ENCODE measurements around the gene FGGY.
"Not testable (repeated sequence)": the region's sequence is repeated elsewhere in the genome, so short reads cannot be mapped to it uniquely, and the experiment has no call there.

Gene FGGY

DNA sequence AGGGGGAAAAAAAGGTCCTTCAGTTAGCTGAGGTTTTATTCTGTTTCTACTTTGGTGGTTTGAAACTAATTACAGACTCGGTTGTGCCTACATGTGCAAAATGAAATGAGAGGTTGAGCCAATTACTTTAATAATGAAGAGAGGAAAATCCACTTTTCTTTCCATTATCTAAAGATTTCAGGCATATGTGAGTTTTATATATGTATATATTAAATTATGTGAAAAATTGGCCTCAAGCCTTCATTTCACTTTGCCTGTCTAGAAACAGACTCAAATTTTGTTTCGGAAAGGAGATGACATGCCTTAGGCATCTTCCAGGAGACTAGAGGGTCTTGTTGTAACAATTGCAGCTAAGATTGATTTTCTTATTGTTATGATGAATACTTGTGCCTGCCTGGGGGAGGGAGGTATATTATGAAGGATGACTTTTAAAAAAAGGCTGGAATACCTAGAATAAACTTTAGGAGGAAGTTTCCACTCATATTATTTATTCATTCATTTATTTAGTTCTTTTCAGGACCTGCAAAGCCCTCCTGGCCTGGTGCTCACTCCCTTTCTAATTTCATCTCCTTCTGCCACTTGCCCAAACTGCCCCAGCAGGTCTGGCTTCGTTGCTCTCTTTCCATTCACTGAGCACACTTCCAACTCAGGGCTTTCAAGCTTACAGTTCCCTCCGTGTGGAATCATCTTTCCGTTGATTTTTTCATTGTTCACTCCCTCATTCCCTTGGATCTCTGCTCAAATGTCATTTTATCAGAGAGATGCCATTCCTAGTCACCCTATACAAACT is 423.6 kb downstream of the FGGY start:
- no peak for DNase-seq

DNA sequence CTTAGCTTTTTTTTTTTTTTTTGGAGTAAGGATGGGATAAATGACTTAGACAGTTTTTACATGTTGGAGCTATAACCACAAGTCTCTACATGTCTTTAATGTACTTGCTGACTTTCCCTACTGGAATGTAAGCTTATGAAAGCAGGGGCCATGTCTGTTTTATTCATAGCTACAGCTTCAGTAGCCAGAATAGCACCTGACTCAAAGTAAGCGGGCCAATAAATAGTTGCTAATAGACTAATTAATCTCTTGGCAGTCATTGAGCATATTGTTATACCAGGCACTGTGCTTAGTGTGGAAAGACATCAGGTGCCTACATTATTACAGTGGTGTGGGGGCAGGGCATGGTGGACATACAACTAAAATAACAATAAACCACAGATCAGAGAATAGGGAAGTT is 433.4 kb downstream of the FGGY start:
- no peak for DNase-seq

DNA sequence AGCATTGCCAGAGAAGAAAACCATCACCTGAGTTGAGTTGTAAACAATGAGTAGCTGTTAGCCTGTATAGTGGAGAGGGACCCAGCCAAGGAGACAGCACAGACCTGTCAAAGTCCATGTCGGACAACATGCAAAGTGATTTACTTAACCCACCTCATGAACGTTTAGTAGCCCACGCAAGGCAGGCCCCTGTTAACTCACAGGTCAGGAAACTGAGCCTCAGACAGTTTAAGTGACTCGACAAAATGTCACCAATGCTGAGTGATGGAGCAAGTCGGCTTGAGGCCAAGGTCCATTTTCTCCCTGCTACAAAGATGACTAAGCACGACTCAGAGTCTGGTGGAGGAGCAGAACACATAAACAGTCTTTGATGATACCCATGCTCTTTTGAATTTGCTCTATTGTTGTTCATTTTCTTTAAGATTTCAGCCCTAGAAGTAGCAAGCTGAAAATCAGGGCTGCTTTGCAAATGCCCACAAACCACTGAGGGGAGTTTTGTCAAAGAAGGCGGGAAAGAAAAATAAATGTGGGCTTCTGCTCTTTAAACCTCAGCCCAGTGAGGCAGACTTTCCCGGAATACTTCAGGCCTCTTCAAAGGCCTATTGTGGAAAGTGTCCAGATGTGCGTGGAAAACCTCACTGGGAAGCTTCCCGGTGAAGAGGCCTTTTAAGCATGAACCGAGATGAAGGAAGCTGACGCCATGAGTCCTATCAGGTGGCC is 434.0 kb downstream of the FGGY start:
- peak; percentile 8 for DNase-seq

DNA sequence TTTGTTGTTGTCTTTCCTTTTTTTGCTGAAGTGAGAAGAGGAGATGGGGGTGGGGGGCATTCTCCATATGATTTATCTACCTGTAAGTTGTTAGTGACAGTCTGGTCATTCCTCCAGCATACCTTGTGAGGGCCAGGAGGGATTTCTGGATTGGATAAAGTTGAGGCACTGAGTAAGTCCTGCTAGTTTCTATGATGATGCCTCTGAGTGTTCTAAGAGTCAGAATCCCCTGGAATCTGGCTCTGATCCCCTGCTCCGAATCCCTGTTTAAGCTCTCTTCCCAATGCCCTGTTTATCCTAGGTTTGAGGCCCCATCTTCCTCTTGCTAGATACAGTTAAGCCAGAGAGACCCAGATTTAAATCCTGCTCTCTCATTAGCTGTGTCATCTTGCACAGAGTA is 434.7 kb downstream of the FGGY start:
- DNase-seq = no peak

DNA sequence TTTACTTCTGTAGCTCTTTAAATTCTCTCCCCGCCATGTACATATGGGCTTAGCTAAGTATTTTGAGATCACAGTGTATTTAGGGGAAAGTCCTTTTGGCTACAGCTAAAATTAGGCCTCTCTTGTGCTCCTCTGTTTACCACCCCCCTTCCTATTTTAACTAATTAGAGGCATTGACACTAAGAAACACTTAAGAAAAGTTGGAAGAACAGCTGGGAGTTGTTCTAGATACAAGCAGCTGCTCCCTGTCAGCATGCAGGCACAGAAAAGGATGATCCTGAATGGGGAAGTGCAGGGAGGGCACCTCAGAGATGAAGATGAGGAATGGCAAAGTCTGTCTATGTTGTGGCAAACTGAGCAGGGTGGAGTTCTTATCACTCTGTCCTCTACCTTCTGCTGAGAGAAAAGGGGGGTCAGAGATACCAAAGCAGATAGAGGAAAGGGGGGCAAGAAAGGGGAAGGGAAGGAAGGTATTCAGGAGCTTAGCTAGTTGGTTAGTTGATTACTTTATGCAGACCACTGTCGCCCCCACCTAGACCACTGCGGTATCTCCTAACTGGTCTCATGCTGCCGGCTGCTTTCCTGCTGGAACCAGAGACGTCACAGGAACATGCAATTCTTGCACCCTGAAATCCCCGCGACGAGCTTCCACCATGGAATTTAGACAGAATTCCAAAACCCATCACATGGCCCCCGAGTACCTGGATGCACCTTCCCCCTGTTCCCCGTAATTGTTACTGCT is 435.5 kb downstream of the FGGY start:
- no peak for DNase-seq

DNA sequence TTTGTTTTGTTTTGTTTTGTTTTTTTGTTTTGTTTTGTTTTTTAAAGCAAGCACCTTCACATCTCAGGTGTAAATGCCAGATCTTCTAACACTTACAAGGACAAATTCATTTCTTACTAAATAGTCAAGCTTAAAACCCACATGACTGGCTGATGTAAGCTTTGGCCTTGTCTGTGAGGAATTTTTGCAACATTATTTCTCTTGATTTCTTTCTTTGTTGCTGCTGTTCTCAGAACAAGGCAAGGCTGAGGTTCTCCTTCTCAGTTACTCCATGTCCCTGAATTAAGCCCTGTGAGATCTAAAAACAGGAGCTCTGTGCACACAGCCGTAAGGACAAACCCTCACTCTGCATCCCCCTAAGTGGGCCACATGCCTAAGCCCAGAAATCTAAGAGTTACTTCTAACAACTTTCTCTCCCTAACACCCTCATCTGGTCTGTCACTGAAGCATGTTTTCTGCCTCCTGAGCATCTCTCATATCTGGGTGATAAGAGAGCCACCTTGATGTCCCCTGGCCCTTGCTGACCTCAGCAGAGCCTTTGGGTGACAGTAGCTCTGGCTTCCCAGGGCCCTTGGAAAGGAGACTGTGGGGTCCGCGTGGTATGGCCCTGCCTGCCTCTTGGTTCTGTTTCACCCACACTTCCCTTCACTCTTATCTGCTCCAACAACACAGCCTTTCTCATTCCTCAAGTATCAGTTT is 436.7 kb downstream of the FGGY start:
- no peak for DNase-seq

DNA sequence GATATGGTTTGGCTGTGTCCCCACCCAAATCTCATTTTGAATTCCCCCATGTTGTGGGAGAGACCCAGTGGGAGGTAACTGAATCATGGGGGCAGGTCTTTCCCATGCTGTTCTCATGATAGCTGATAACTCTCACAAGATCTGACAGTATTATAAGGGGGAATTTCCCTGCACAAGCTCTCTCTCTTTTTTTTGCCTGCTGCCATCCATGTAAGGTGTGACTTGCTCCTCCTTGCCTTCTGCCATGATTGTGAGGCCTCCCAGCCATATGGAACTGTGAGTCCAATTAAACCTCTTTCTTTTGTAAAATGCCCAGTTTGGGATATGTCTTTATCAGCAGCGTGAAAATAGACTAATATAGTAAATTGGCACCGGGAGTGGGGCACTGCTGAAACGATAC is 439.0 kb downstream of the FGGY start:
- DNase-seq = not testable (repeated sequence)

DNA sequence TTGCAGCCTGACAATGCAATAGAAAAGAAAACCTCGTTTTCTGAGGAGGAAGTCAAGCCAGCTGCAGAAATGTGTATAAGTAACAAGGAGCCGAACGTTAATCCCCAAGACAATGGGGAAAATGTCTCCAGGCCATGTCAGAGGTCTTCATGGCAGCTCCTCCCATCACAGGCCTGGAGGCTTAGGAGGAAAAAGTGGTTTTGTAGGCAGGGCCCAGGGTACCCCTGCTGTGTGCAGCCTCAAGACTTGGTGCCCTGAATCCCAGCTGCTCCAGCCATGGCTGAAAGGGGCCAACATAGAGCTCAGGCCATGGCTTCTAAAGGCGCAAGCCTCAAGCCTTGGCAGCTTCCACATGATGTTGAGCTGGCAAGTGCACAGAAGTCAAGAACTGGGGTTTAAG is 439.9 kb downstream of the FGGY start:
- no peak for DNase-seq

DNA sequence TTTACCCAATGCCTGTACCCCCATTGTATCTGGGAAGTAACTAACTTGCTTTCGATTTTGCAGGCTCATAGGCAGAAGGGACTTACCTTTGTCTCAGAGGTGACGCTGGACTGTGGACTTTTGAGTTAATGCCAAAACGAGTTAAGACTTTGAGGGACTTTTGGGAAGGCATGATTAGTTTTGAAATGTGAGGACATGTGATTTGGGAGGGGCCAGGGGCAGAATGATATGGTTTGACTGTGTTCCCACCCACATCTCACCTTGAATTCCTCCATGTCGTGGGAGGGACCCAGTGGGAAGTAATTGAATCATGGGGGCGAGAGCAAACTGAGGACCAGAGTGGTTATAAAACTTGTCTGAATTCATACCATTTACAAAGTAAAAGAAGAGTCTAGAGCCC is 440.7 kb downstream of the FGGY start:
- DNase-seq = no peak

DNA sequence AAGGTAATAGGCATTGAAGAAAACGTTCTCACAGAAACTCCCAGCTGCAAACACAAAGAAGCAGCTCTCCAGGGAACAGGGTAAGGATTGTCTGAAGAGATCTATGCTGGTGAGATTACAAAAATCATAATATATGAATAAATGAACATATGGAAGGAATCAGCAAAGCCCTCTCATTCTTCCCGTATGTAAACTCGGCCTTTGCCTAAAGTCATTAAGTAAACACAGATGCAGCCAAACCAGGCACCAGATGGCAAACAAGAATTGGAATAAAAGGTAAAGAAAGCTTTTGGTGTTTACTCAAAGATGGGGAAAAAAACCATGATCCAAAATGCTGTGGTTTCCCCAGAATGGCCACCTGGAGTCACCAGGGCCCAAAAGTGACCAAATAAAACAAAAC is 441.3 kb downstream of the FGGY start:
- no peak for DNase-seq

DNA sequence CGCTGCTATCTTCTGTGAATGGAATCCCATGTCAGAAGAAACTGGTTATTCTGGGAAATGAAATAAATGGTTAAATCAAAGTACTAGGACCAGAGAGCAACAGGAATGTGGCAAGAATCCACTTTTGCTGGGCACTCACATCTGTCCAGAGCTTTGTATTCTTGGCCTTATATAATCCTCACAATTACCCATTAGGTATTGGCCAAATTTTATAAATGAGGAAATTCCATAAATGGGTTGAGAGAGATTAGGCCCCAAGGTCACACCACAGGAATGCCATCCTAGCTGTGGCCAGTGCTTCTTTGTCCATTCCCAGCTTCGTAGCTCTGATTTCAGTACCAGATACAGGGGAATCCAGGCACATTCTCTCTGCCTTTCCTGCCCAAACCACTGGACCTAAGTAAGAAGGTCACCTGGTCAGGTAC is 441.7 kb downstream of the FGGY start:
- DNase-seq = no peak

DNA sequence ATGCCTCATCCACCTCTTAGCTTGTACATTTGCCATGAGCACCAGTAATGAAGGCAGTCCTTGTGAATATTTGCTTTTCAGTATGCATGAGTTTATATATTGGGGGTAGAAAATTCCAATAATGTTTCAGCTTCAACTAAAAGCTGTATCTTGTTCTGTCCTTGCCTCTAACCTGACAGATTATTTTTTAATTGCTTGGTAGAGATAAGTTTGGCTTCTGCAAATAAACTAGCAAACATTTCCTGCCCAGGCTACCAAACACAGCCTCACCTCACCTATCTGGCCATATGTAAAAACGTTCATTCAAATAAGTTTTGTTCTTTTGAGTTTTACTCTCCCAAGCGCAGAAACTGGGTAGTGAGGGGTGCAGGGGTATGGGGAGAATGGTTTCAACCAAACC is 442.2 kb downstream of the FGGY start:
- DNase-seq = no peak

DNA sequence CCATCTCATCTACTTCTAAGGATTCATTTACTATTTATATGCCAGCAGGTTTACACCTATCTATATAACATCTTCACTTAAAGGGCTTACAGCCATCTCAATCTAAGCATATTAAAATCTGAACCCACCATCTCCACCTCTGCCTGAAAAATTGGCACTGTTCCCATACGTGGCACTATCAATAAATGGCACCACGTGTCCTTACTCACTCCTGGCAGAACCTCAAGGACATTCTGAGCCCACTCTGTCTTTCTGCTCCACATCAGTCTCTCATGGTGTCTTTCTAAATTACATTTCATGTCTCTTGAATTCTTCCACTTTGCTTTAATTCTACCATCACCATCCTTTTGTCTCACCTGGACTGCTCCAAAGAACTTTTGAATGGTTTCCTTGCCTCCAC is 445.6 kb downstream of the FGGY start:
- no peak for DNase-seq

DNA sequence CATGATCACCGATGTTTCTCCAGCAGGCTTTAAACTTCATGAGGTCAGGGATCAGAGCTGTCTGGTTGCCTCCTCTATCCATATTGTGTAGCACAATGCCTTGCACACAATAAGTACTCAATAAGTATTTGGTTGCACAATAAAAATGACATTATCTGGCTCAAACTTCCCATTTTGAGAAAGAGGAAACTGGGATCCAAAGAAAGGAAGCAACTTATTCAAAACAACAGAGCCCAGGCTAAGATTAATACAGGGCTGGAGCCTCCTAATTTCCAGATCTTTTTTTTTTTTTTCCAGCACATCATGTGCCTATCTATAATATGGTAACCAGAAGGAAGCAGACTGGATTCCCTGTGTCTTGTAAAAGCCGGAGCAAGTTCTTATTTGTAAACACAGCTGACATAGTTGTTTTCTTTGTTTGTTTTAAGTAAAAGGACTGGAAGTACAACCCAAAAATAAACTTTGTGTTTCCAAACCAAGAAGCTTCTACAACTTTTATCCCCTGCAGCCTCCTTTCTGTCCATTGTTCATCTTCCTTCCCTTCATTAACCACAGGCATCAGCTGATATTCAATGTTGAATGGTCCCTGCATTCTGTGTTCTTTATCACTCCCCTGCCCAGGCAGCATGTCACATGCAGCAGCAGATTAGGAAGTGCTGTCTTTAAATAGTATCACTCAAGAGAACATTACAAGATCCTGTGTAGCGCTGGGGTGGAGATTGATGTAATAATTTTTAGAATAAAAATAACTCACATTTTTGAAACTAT is 446.6 kb downstream of the FGGY start:
- no peak for DNase-seq

DNA sequence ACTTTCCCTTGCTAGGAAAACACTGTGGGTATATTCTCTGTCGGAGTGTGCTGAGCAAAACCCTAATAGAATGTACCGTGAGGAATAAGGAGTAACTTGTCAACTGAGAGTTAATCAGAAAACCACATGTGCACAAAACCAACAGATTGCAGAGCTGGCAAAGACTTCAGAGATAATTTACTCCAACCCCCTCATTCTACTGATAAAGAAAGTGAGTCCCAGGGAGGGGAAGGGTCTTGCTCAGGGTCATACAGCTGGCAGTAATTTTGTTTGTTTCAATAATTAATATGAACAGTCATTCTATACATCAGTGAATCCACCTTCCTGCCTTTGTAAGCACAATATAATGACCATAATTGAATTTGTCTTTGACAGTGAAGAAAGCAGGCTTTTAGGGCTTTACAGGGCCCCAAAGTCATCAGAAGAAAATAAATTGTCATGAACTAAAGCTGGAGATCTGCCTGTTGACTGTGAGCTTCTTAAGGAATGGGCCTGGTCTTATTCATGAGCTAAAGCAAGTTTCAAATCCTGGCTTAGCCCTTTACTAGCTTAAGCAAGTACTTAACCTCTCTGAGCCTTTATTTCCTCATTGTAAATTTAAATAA is 450.6 kb downstream of the FGGY start:
- no peak for DNase-seq

DNA sequence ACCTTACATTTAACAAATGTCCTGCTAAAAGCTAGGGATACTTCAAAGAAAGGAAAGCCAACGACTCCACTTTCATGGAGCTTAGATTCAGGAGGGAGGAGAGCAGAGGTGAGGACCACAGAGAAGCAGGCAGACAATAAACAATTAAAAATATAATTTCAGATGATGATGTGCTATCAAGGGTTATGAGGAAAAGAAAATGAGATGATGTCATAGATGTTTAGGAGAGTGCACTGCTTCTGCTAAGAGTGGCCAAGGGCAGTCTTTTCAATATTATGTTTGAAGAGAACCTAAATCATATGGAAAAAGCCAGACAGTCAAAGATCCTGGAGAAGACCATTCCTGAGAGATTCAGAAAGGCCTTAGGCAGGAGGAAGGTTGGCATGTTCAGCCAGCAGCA is 451.2 kb downstream of the FGGY start:
- no peak for DNase-seq

DNA sequence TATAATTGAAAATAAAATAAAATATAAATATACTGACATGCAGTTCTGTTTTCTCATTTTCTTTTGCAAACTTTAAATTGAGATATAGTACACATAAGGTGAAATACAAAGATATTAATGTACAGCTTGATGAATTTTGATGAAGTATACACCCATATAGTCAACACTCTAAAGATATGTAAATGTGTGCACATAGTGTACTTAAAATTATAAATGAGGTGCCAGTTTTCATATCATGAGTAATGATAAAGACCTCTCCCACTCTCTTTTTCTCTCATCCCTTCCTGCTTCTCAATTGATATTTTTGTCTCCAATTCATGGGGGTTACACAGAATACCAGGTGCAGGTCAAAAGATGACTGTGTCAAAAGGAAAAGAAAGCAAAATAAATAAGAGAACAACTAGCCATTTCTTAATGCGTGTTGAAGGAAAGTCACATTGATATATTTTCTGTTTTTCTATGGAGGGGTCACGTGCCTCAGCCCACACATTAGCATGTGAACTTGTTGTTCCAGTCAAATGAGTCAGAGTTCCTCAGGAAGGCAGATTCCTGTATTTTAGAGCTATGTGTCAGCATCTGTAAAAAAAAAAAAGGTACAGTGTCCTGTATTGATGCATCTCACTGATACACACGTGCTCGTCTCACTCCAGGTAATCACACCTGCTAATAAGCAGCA is 453.6 kb downstream of the FGGY start:
- no peak for DNase-seq

DNA sequence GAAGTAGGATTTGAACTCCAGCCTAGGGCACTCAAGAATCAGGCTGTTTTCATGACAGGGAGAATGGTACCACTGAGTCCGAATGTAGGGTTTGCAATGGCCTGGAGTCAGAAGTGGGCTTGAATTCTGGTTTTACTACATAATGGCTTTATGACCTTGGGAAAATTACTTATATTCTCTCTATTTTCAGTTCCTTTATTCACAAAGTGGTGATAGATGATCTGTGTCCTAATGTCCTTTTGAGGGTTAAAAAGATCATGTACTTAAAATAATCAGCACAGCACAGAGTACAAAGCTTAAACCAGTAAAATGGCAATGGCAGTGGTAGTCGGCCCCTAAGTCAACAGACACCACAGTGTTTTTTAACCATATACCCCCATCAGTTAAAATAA is 454.1 kb downstream of the FGGY start:
- DNase-seq = no peak

DNA sequence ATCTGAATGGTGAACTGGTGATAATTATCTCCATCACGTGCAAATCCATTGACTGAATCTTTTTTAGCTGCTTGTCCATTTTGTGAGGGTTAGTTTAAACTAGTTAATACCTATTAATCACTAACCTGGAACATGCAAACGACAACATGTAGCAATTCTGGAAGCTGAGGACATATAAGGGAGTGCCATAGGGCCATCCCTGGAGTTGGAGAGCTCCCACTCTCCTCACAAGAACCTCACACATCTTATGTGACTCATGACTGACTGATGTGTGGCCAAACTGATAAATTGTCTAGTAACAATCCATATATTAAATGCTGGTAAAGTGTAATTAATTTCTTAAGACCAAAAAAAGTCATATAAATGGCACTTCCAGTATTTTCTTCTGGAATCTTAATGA is 454.9 kb downstream of the FGGY start:
- no peak for DNase-seq

DNA sequence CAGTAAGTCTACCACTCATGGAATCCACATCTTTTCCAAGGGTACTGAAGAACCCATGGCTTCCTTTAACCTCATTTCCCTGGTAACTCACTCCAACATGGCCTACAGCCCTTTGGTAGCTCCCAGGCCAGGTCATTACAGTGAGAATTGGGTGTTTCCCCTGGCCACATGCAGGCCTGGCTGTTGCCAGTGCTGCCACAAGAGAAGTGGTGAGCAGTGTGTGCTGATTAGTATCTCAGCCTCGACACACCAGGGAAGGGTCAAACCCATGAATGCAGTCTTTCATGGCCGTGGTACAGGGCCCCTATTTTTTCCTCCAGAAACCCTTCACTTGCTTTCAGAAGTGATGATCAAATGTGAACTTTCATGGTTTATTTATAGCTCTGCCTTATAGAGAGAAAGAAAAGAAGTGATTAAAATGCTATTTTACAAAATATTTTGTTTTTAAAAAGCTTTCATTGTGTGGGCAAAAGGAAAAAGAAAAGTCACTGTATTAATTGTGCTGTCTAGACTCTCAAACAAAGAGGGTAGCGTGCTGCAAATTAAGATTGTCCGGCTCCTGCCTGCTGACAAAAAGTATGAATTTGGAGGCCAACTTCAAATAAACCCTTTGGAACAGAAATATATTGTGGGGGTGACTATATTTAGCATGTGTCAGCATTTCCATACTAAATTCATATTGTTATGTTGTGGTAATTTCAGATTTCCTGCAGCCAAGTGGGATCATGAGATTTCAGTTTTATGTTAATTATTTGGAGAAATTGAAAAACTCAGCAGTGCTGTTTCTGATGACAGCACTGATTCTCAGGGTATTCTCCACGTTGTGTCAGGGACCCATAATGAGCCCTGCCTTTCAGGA is 455.9 kb downstream of the FGGY start:
- DNase-seq = no peak

Measured in activated CD4-positive, alpha-beta T cell treated with anti-CD3 and anti-CD28 coated beads for 48 hours (primary cell).